K562 (cell line): ENCODE measurements around the gene PEX10. TPM values are rescaled to one million over a fixed set of nuclear protein-coding genes. Genes with fewer than 3 reads are reported as not detected.

ENCODE experiments used
- BRF1 ChIP-seq: IDR thresholded peaks from 3 replicates; pipeline ENCODE4 v1.6.1; 2011; ENCODE audit warnings: borderline replicate concordance, mild to moderate bottlenecking; ENCODE audit not compliant: insufficient read length; ENCODE audit errors: extremely low read depth
- CHD4 ChIP-seq: fragments of 200-600 bp; sonication (generic); IDR thresholded peaks from 3 replicates; pipeline ENCODE4 v1.6.1; 2012; ENCODE audit warnings: low read depth, mild to moderate bottlenecking, mixed read lengths, low read length, inconsistent platforms; ENCODE audit not compliant: insufficient read depth, insufficient replicate concordance, poor library complexity, severe bottlenecking
- FOXA3 ChIP-seq, 2 experiments: fragments of 450-650 bp in 1 of 2; sonication (generic) in 1 of 2; formaldehyde crosslinking; IDR thresholded peaks in 1 of 2; conservative IDR thresholded peaks in 1 of 2; 2 replicates each; pipeline versions ENCODE4 v1.4.0 to v1.8.0; 2020 to 2022; ENCODE audit warnings: mild to moderate bottlenecking in 2 of 2, missing genetic modification reagents in 1 of 2
- GABPA ChIP-seq: fragments of 200-800 bp; sonication (Bioruptor generic); conservative IDR thresholded peaks from 2 replicates; pipeline ENCODE4 v1.6.1; 2016; ENCODE audit warnings: low read depth, missing genetic modification characterization, missing compliant biosample characterization
- KDM4B ChIP-seq, 2 experiments: fragments of 450-650 bp in 1 of 2; sonication (generic) in 1 of 2; IDR thresholded peaks; 2 replicates each; pipeline ENCODE4 v1.6.1; 2016 to 2017; ENCODE audit warnings: borderline replicate concordance in 2 of 2, antibody characterized with exemption in 1 of 2, low read depth in 1 of 2, mild to moderate bottlenecking in 1 of 2
- PHF8 ChIP-seq: fragments of 200-600 bp; sonication (generic); IDR thresholded peaks from 2 replicates; pipeline ENCODE4 v1.6.1; 2012; ENCODE audit warnings: mixed run types, mild to moderate bottlenecking, inconsistent platforms, low read length, moderate library complexity, borderline replicate concordance
- TRIM24 ChIP-seq, 2 experiments: fragments of 450-650 bp; IDR thresholded peaks; 2 replicates each; pipeline ENCODE4 v1.6.1; 2016
- ZNF140 ChIP-seq: fragments of 250-450 bp; sonication (Bioruptor Pico); IDR thresholded peaks from 2 replicates; pipeline ENCODE4 v1.8.0; 2021; ENCODE audit warnings: moderate library complexity, mild to moderate bottlenecking, inconsistent platforms
- ZNF184 ChIP-seq: sonication (generic); formaldehyde crosslinking; IDR thresholded peaks from 2 replicates; pipeline ENCODE4 v1.5.0; 2020; ENCODE audit warnings: missing genetic modification reagents
- ZNF354B ChIP-seq: fragments of 250-450 bp; sonication (Bioruptor Pico); IDR thresholded peaks from 2 replicates; pipeline ENCODE4 v1.4.0; 2020
- polyA plus RNA-seq, 8 experiments: library from polyadenylated mRNA; depleted of rRNA in 4 of 8; stranded (reverse) in 5 of 8; unstranded in 3 of 8; fragments of >200 nt; fragmentation: Nextera tagmentation in 2 of 8; fragmentation: Illumina TruSeq in 1 of 8; extraction: Ambion mirVana in 2 of 8; extraction: Trizol in 1 of 8; gene quantifications; 2 replicates each; pipeline versions ENCODE4 v1.2.1 to v1.2.3, GENCODE V29; 2011 to 2014; ENCODE audit warnings: inconsistent platforms in 1 of 8, missing spikeins in 1 of 8
- total RNA-seq, 7 experiments: library from RNA; depleted of rRNA in 6 of 7; stranded (reverse); fragments of >200 nt in 6 of 7; fragmentation: Illumina TruSeq in 2 of 7; extraction: Trizol in 2 of 7; gene quantifications; 2 replicates each; pipeline versions ENCODE4 v1.2.1 to v1.2.3, GENCODE V29; 2011 to 2021; ENCODE audit warnings: low replicate concordance in 1 of 7
- TF ChIP-seq, protein P1 (sequence below): fragments of 250-450 bp; sonication (Bioruptor Pico); IDR thresholded peaks from 2 replicates; pipeline ENCODE4 v1.4.0; 2020
- TF ChIP-seq, protein P2 (sequence below): sonication (generic); formaldehyde crosslinking; IDR thresholded peaks from 2 replicates; pipeline ENCODE4 v1.8.1; 2023; ENCODE audit warnings: missing genetic modification reagents, mild to moderate bottlenecking, borderline replicate concordance
- TF ChIP-seq, protein P3 (sequence below): fragments of 450-650 bp; IDR thresholded peaks from 2 replicates; pipeline ENCODE4 v1.6.1; 2016; ENCODE audit warnings: missing biosample characterization, missing genetic modification characterization

Gene PEX10
- total and polyA plus RNA-seq, 9 of the 15 experiments (the other 6 are each of a cell fraction or from before 2014, with no cell fraction given): 0.03 to 26.2 (median 8.7) TPM

DNA sequence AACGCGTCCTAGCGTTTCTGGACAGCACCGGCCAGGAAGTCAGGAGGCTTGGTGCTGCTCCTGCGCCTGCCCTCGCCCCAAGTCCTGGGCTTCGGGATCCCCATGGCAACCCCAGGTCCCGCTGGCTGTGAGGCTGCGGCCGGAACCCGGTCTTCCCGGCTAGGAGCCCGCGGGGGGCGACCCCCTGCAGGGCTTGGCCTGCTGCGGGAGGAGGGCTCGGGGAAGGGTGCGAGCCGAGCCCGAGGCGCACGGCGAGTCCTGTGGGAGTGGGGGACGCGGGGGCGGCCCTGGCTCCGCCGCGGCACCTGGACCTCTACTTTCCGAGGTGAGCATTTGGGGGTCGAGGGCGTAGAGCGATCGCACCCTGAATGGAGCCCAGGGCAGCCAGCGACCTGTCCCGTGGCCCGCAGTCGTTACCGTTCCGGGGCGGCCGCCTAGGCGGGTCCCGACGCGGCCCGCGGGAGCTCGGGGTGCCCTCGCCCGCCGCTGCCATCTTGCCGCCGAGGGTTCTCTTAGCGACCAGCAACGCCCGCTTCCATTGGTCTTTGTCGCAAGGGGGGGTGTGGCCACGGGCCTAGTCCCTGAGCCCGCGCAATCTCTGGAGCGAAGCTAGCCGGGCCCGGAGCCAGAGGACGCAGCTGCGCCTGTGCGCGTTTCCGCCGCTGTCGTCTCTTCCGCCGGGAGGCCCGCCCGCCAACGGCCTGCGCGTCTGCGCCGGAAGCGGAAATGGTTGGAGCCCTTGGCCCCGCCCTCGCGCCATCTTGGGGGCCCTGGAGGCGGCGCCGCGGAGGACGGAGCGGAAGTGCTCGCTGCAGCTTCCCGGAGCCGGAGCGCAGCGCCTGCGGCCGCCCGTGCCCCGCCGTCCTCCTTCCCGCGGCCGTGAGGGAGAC lies 21.1 kb downstream of the PEX10 start, which contains the start of the genes MORN1 and RER1 (continued):
- TF ChIP-seq, protein P1, sequence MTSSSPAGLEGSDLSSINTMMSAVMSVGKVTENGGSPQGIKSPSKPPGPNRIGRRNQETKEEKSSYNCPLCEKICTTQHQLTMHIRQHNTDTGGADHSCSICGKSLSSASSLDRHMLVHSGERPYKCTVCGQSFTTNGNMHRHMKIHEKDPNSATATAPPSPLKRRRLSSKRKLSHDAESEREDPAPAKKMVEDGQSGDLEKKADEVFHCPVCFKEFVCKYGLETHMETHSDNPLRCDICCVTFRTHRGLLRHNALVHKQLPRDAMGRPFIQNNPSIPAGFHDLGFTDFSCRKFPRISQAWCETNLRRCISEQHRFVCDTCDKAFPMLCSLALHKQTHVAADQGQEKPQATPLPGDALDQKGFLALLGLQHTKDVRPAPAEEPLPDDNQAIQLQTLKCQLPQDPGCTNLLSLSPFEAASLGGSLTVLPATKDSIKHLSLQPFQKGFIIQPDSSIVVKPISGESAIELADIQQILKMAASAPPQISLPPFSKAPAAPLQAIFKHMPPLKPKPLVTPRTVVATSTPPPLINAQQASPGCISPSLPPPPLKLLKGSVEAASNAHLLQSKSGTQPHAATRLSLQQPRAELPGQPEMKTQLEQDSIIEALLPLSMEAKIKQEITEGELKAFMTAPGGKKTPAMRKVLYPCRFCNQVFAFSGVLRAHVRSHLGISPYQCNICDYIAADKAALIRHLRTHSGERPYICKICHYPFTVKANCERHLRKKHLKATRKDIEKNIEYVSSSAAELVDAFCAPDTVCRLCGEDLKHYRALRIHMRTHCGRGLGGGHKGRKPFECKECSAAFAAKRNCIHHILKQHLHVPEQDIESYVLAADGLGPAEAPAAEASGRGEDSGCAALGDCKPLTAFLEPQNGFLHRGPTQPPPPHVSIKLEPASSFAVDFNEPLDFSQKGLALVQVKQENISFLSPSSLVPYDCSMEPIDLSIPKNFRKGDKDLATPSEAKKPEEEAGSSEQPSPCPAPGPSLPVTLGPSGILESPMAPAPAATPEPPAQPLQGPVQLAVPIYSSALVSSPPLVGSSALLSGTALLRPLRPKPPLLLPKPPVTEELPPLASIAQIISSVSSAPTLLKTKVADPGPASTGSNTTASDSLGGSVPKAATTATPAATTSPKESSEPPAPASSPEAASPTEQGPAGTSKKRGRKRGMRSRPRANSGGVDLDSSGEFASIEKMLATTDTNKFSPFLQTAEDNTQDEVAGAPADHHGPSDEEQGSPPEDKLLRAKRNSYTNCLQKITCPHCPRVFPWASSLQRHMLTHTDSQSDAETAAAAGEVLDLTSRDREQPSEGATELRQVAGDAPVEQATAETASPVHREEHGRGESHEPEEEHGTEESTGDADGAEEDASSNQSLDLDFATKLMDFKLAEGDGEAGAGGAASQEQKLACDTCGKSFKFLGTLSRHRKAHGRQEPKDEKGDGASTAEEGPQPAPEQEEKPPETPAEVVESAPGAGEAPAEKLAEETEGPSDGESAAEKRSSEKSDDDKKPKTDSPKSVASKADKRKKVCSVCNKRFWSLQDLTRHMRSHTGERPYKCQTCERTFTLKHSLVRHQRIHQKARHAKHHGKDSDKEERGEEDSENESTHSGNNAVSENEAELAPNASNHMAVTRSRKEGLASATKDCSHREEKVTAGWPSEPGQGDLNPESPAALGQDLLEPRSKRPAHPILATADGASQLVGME (CRISPR knock-in tag): no peak
- TF ChIP-seq KDM4B (IDR thresholded peaks at IDR 0.05; ENCODE audit: borderline replicate concordance in 2 of 2, low read depth in 1 of 2): peak in 1 of 2 experiments; percentile 96; a peak in 2 of 4 replicates
- peak in 1 of 2 experiments; percentile 59; a peak in 1 of 4 replicates for TF ChIP-seq FOXA3 (CRISPR knock-in tag; conservative IDR thresholded peaks at IDR 0.05 in 1 of 2, IDR thresholded peaks at IDR 0.05 in 1 of 2)
- TF ChIP-seq PHF8: peak; percentile 88; the same call in 1 of the 2 replicates
- TF ChIP-seq ZNF354B (CRISPR knock-in tag): no peak
- TF ChIP-seq CHD4: no peak
- TF ChIP-seq BRF1: no peak
- TF ChIP-seq, protein P2, sequence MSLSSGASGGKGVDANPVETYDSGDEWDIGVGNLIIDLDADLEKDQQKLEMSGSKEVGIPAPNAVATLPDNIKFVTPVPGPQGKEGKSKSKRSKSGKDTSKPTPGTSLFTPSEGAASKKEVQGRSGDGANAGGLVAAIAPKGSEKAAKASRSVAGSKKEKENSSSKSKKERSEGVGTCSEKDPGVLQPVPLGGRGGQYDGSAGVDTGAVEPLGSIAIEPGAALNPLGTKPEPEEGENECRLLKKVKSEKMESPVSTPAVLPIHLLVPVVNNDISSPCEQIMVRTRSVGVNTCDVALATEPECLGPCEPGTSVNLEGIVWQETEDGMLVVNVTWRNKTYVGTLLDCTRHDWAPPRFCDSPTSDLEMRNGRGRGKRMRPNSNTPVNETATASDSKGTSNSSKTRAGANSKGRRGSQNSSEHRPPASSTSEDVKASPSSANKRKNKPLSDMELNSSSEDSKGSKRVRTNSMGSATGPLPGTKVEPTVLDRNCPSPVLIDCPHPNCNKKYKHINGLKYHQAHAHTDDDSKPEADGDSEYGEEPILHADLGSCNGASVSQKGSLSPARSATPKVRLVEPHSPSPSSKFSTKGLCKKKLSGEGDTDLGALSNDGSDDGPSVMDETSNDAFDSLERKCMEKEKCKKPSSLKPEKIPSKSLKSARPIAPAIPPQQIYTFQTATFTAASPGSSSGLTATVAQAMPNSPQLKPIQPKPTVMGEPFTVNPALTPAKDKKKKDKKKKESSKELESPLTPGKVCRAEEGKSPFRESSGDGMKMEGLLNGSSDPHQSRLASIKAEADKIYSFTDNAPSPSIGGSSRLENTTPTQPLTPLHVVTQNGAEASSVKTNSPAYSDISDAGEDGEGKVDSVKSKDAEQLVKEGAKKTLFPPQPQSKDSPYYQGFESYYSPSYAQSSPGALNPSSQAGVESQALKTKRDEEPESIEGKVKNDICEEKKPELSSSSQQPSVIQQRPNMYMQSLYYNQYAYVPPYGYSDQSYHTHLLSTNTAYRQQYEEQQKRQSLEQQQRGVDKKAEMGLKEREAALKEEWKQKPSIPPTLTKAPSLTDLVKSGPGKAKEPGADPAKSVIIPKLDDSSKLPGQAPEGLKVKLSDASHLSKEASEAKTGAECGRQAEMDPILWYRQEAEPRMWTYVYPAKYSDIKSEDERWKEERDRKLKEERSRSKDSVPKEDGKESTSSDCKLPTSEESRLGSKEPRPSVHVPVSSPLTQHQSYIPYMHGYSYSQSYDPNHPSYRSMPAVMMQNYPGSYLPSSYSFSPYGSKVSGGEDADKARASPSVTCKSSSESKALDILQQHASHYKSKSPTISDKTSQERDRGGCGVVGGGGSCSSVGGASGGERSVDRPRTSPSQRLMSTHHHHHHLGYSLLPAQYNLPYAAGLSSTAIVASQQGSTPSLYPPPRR (CRISPR knock-in tag): 0 out of 2 replicates have a peak, but pooled peaks have one; percentile 12
- TF ChIP-seq GABPA: peak; percentile 99
- no peak for TF ChIP-seq ZNF184 (CRISPR knock-in tag)
- TF ChIP-seq, protein P3, sequence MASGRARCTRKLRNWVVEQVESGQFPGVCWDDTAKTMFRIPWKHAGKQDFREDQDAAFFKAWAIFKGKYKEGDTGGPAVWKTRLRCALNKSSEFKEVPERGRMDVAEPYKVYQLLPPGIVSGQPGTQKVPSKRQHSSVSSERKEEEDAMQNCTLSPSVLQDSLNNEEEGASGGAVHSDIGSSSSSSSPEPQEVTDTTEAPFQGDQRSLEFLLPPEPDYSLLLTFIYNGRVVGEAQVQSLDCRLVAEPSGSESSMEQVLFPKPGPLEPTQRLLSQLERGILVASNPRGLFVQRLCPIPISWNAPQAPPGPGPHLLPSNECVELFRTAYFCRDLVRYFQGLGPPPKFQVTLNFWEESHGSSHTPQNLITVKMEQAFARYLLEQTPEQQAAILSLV: no peak
- no peak for TF ChIP-seq ZNF140 (CRISPR knock-in tag)
- TF ChIP-seq TRIM24 (IDR thresholded peaks at IDR 0.05): peak in 1 of 2 experiments; percentile 66; a peak in 2 of 4 replicates
